Coronary artery (tissue), 2 donors: ENCODE results near the gene PDIA3.
"Not testable (repeated sequence)": the region's sequence is repeated elsewhere in the genome, so short reads cannot be mapped to it uniquely, and the experiment has no call there.

Source experiments
- DNase-seq: peaks from one replicate; pipeline ENCODE4 v3.0.0-alpha.2; 2017; ENCODE audit warnings: low spot score
- H3K27ac ChIP-seq, 2 donors: fragments of 200-600 bp; sonication (generic); one replicate each; pipeline ENCODE4 v1.5.1; 2016 to 2019
- H3K4me3 ChIP-seq: fragments of 200-600 bp; sonication (generic); 2 replicates; pipeline ENCODE4 v1.5.1; 2016; ENCODE audit warnings: mild to moderate bottlenecking, moderate library complexity
- CTCF ChIP-seq: fragments of 200-600 bp; sonication (generic); IDR thresholded peaks from one replicate; pipeline ENCODE4 v1.5.1; 2019; ENCODE audit warnings: antibody characterized with exemption

PDIA3 gene

GRCh38 chr15:43808435-43808950 is 62.3 kb downstream of the PDIA3 start:
- Histone ChIP-seq H3K4me3 (no peak overlapping the region), H3K27ac (no peak overlapping the region)
- no peak for DNase-seq
- no peak for TF ChIP-seq CTCF

- TF ChIP-seq CTCF = no peak
- Histone ChIP-seq H3K4me3 (no peak overlapping the region), H3K27ac (no peak overlapping the region)
- no peak for DNase-seq
Measured at GRCh38 chr15:43808960-43809678, 62.9 kb downstream of the PDIA3 start.

GRCh38 chr15:43815064-43815463 is 68.8 kb downstream of the PDIA3 start:
- H3K4me3 ChIP-seq, DNase-seq, H3K27ac ChIP-seq: not testable (repeated sequence)

GRCh38 chr15:43821505-43821904 is 75.3 kb downstream of the PDIA3 start:
- TF ChIP-seq CTCF = no peak
- no peak for DNase-seq
- Histone ChIP-seq H3K27ac (no peak overlapping the region), H3K4me3 (no peak overlapping the region)
